ENCODE results near the gene CEPT1.

The CEPT1 gene

GRCh38 chr1:111203681-111204200, 63.7 kb downstream of the CEPT1 start:
- Histone ChIP-seq H3K9me3 (ENCODE audit: control insufficient read depth, insufficient read depth, low read length) (no peaks in the 10 kb centered on the region), H3K4me3 (ENCODE audit: low read length) (peak overlapping the region; percentile 83), H3K4me2 (ENCODE audit: low read length) (peak overlapping the region; percentile 97), H3K27me3 (ENCODE audit: control insufficient read depth, low read length) (no peaks in the 10 kb centered on the region), H3F3A (ENCODE audit: control insufficient read depth, insufficient read depth) (peaks cover 26% of the 10 kb centered on the region), H3K79me2 (ENCODE audit: control insufficient read depth, low read length) (peaks cover 43% of the 10 kb centered on the region), H3K36me3 (ENCODE audit: control insufficient read depth, low read length) (peaks cover 44% of the 10 kb centered on the region), H3K9me2 (replicated peaks; ENCODE audit: control insufficient read depth, low read length) (no peaks in the 10 kb centered on the region), H3K27ac (ENCODE audit: low read depth, low read length) (peak overlapping the region; percentile 92), H3K4me1 (ENCODE audit: control insufficient read depth, low read length) (peaks cover 91% of the 10 kb centered on the region), H4K20me1 (ENCODE audit: control insufficient read depth, insufficient read depth, low read depth, low read length) (no peaks in the 10 kb centered on the region)
- TF ChIP-seq, protein P1, sequence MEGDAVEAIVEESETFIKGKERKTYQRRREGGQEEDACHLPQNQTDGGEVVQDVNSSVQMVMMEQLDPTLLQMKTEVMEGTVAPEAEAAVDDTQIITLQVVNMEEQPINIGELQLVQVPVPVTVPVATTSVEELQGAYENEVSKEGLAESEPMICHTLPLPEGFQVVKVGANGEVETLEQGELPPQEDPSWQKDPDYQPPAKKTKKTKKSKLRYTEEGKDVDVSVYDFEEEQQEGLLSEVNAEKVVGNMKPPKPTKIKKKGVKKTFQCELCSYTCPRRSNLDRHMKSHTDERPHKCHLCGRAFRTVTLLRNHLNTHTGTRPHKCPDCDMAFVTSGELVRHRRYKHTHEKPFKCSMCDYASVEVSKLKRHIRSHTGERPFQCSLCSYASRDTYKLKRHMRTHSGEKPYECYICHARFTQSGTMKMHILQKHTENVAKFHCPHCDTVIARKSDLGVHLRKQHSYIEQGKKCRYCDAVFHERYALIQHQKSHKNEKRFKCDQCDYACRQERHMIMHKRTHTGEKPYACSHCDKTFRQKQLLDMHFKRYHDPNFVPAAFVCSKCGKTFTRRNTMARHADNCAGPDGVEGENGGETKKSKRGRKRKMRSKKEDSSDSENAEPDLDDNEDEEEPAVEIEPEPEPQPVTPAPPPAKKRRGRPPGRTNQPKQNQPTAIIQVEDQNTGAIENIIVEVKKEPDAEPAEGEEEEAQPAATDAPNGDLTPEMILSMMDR (IDR thresholded peaks at IDR 0.05; ENCODE audit: low read depth, low read length, poor library complexity, severe bottlenecking) = no peak
- TF ChIP-seq EZH2phosphoT487 (IDR thresholded peaks at IDR 0.05; ENCODE audit: borderline replicate concordance, low read length) = no peak

GRCh38 chr1:111204201-111204982, 64.4 kb downstream of the CEPT1 start:
- Histone ChIP-seq H4K20me1 (ENCODE audit: control insufficient read depth, insufficient read depth, low read depth, low read length) (no peaks in the 10 kb centered on the region), H3K9me3 (ENCODE audit: control insufficient read depth, insufficient read depth, low read length) (no peaks in the 10 kb centered on the region), H3K4me3 (ENCODE audit: low read length) (peak overlapping the region; percentile 83), H3K9me2 (replicated peaks; ENCODE audit: control insufficient read depth, low read length) (no peaks in the 10 kb centered on the region), H3K79me2 (ENCODE audit: control insufficient read depth, low read length) (peaks cover 41% of the 10 kb centered on the region), H3K4me2 (ENCODE audit: low read length) (peak overlapping the region; percentile 97), H3F3A (ENCODE audit: control insufficient read depth, insufficient read depth) (peaks cover 27% of the 10 kb centered on the region), H3K27ac (ENCODE audit: low read depth, low read length) (peak overlapping the region; percentile 92), H3K36me3 (ENCODE audit: control insufficient read depth, low read length) (peaks cover 37% of the 10 kb centered on the region), H3K27me3 (ENCODE audit: control insufficient read depth, low read length) (no peaks in the 10 kb centered on the region), H3K4me1 (ENCODE audit: control insufficient read depth, low read length) (peaks cover 92% of the 10 kb centered on the region)
- TF ChIP-seq, protein P1 (IDR thresholded peaks at IDR 0.05; ENCODE audit: low read depth, low read length, poor library complexity, severe bottlenecking) = peak; percentile 42
- no peak for TF ChIP-seq EZH2phosphoT487 (IDR thresholded peaks at IDR 0.05; ENCODE audit: borderline replicate concordance, low read length)

DNA sequence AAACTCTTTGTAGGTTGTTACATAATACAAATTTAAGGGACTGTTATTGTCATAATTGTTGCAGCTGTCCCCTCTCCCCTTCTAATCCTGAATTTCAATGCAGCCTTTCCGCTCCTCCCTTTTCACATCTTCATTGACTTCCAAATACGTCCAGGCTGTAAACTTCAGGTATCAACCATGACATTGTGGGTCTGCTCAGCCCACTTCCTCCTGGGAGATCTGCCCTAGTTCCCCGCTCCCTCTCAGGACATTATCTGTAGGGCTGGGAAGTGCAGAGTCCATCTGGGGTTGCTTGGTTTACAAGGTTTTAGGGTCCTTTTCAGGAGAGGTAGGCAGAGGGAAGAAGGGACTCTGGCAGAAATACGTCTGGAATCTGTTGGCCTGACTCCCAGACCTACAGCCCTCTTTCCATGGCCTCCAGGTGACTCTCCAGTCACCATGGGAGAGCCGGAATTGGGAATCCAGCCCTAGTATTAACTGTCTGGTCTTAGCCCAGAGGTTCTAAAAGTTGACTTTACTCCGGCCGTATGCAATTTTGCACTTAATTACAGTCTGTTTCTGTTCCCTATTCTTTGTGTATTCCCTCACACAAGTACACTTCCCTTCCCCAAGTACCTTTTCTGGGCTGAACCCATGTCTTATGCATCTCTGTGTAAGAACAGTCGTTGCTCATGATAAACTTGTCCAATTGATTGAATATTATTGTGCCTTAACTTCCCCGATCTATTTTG, 65.1 kb downstream of the CEPT1 start:
- Histone ChIP-seq H4K20me1 (ENCODE audit: control insufficient read depth, insufficient read depth, low read depth, low read length) (no peaks in the 10 kb centered on the region), H3K79me2 (ENCODE audit: control insufficient read depth, low read length) (peaks cover 36% of the 10 kb centered on the region), H3K27me3 (ENCODE audit: control insufficient read depth, low read length) (no peaks in the 10 kb centered on the region), H3K9me3 (ENCODE audit: control insufficient read depth, insufficient read depth, low read length) (no peaks in the 10 kb centered on the region), H3F3A (ENCODE audit: control insufficient read depth, insufficient read depth) (peaks cover 32% of the 10 kb centered on the region), H3K36me3 (ENCODE audit: control insufficient read depth, low read length) (peaks cover 30% of the 10 kb centered on the region), H3K4me1 (ENCODE audit: control insufficient read depth, low read length) (peaks cover 86% of the 10 kb centered on the region), H3K4me2 (ENCODE audit: low read length) (peak overlapping the region; percentile 97), H3K4me3 (ENCODE audit: low read length) (peak overlapping the region; percentile 83), H3K27ac (ENCODE audit: low read depth, low read length) (peak overlapping the region; percentile 92), H3K9me2 (replicated peaks; ENCODE audit: control insufficient read depth, low read length) (no peaks in the 10 kb centered on the region)
- no peak for TF ChIP-seq EZH2phosphoT487 (IDR thresholded peaks at IDR 0.05; ENCODE audit: borderline replicate concordance, low read length)
- TF ChIP-seq, protein P1 (IDR thresholded peaks at IDR 0.05; ENCODE audit: low read depth, low read length, poor library complexity, severe bottlenecking) = no peak
